Measurements from ENCODE around the gene CWF19L2. TPM values are rescaled to one million over a fixed set of nuclear protein-coding genes. Genes with fewer than 3 reads are reported as not detected.

The CWF19L2 gene
- total RNA-seq, 2 donors from 2014 or later = 8.7 to 9.0 TPM

- TF ChIP-seq CTCF (IDR thresholded peaks at IDR 0.05) = no peak
- no peak for DNase-seq
- Histone ChIP-seq H3K4me3 (no peak overlapping the region), H3K4me1 (no peaks in the 10 kb centered on the region), H3K27ac (no peak overlapping the region), H3K9me3 (no peaks in the 10 kb centered on the region), H3K9ac (ENCODE audit: low read depth in 2 of 2, low read length in 2 of 2) (no peak overlapping the region), H3K36me3 (peaks cover 3% of the 10 kb centered on the region), H3K27me3 (no peaks in the 10 kb centered on the region)
- intact Hi-C loops (cut with DNase I) = no loop called here
These were observed 125.9 kb downstream of the CWF19L2 start for GRCh38 chr11:107331728-107332127.

- no peak for TF ChIP-seq CTCF (IDR thresholded peaks at IDR 0.05)
- H3K9me3 ChIP-seq = no peaks in the 10 kb centered on the region
These were observed 128.5 kb downstream of the CWF19L2 start for GRCh38 chr11:107329164-107329563.

GRCh38 chr11:107316426-107316825 lies 141.2 kb downstream of the CWF19L2 start:
- Histone ChIP-seq H3K9ac (ENCODE audit: low read depth in 2 of 2, low read length in 2 of 2) (no peak overlapping the region), H3K27me3 (no peaks in the 10 kb centered on the region), H3K4me3 (no peak overlapping the region), H3K27ac (no peak overlapping the region), H3K4me1 (no peaks in the 10 kb centered on the region), H3K36me3 (no peaks in the 10 kb centered on the region), H3K9me3 (no peaks in the 10 kb centered on the region)
- DNase-seq = no peak
- intact Hi-C loops (cut with DNase I) = no loop called here
- no peak for TF ChIP-seq CTCF (IDR thresholded peaks at IDR 0.05)

More at GRCh38 chr11:107329164-107329563, 128.5 kb downstream of the CWF19L2 start:
- peaks cover 6% of the 10 kb centered on the region for H3K36me3 ChIP-seq
- no peak overlapping the region for H3K4me3 ChIP-seq
- H3K4me1 ChIP-seq = no peaks in the 10 kb centered on the region
- H3K27me3 ChIP-seq = no peaks in the 10 kb centered on the region
- intact Hi-C loops (cut with DNase I) = no loop called here
- H3K27ac ChIP-seq = no peak overlapping the region
- DNase-seq = no peak
- no peak overlapping the region for H3K9ac ChIP-seq (ENCODE audit: low read depth in 2 of 2, low read length in 2 of 2)

- H3K4me1 ChIP-seq = no peaks in the 10 kb centered on the region
- DNase-seq = no peak
- intact Hi-C loops (cut with DNase I) = no loop called here
- H3K4me3 ChIP-seq = no peak overlapping the region
- no peaks in the 10 kb centered on the region for H3K27me3 ChIP-seq
- H3K27ac ChIP-seq = no peak overlapping the region
- H3K9me3 ChIP-seq = no peaks in the 10 kb centered on the region
- H3K36me3 ChIP-seq = no peaks in the 10 kb centered on the region
- no peak for TF ChIP-seq CTCF (IDR thresholded peaks at IDR 0.05)
- no peak overlapping the region for H3K9ac ChIP-seq (ENCODE audit: low read depth in 2 of 2, low read length in 2 of 2)
These were observed 149.6 kb downstream of the CWF19L2 start for GRCh38 chr11:107307991-107308390.

GRCh38 chr11:107301878-107302277 lies 155.7 kb downstream of the CWF19L2 start:
- no peaks in the 10 kb centered on the region for H3K4me1 ChIP-seq
- no peaks in the 10 kb centered on the region for H3K36me3 ChIP-seq
- no peaks in the 10 kb centered on the region for H3K9me3 ChIP-seq
- no peak for TF ChIP-seq CTCF (IDR thresholded peaks at IDR 0.05)
- intact Hi-C loops (cut with DNase I) = no loop called here
- H3K4me3 ChIP-seq = no peak overlapping the region
- no peaks in the 10 kb centered on the region for H3K27me3 ChIP-seq
- H3K27ac ChIP-seq = no peak overlapping the region
- DNase-seq = no peak
- no peak overlapping the region for H3K9ac ChIP-seq (ENCODE audit: low read depth in 2 of 2, low read length in 2 of 2)

All from colonic mucosa (tissue), 4 donors.